Progenitor cell of endocrine pancreas (in vitro differentiated cells): ENCODE results near the gene SHISA6. TPM values are rescaled to one million over a fixed set of nuclear protein-coding genes. Genes with fewer than 3 reads are reported as not detected.

Source experiments
- DNase-seq: peaks from one replicate; pipeline ENCODE4 v3.0.0; 2021; ENCODE audit warnings: low spot score; ENCODE audit not compliant: unreplicated experiment
- H3K27ac Mint-ChIP-seq: 2 replicates; pipeline ENCODE4 v1.8.0; 2021; ENCODE audit warnings: mild to moderate bottlenecking, moderate library complexity, mixed read lengths
- H3K27me3 Mint-ChIP-seq: 2 replicates; pipeline ENCODE4 v1.8.0; 2021; ENCODE audit warnings: mixed read lengths
- H3K36me3 Mint-ChIP-seq: 2 replicates; pipeline ENCODE4 v1.8.0; 2022; ENCODE audit warnings: mixed read lengths; ENCODE audit not compliant: insufficient read depth
- H3K4me1 Mint-ChIP-seq: 2 replicates; pipeline ENCODE4 v1.8.0; 2021; ENCODE audit warnings: low read depth, mixed read lengths
- H3K4me3 Mint-ChIP-seq: 2 replicates; pipeline ENCODE4 v1.8.0; 2021; ENCODE audit warnings: low read depth, mild to moderate bottlenecking, moderate library complexity, mixed read lengths
- H3K9me3 Mint-ChIP-seq: 2 replicates; pipeline ENCODE4 v1.8.0; 2021; ENCODE audit warnings: low read depth, mixed read lengths
- total RNA-seq: library from RNA; stranded (reverse); gene quantifications from 2 replicates; pipeline ENCODE4 v1.2.1, GENCODE V29; 2021
- TF ChIP-seq, protein P1 (sequence below): fragments of 200-600 bp; sonication (generic); IDR thresholded peaks from one replicate; pipeline ENCODE4 v1.5.0; 2021; ENCODE audit warnings: antibody characterized with exemption, mild to moderate bottlenecking; ENCODE audit not compliant: unreplicated experiment

SHISA6 gene
- total RNA-seq, 1 donor from 2014 or later, result 1.0 TPM

DNA sequence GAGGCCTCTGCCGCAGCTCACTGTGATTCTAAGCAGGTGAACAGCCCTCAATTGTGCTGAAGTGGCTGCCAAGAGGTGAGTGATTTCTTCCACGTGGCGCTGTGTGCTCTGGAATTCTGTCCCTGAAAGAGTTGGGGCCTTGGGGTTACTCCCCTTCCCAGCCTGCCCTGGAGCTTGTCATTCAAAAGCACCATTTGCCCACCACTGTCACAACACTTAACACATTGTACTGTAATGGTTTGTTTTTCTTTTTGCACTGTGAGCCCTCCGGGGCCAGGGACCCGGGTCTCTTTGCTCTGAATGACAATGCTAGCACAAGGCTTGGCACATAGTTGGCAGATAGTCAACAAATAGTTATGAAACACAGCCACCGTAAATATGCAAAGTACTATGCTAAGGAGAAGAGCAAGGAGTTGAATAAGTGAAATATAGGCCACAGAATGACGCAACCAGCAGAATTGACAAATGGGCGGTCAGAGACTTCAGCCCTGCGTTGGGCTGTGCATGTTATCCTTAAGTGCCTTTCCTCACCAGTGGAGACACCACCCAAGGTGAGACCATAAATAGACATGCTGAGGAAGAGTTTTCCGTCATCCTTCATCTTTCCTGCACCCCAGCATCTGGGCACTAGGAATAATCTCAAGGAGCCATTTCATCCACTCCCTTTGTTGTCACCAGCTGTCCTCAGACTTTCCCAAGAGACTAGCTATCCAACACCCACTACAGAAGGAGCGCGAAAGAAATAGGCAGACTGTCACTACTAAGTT is 245.3 kb downstream of the SHISA6 start:
- H3K27me3 Mint-ChIP-seq, result peaks cover 11% of the 10 kb centered on the region
- no peaks in the 10 kb centered on the region for H3K4me1 Mint-ChIP-seq
- H3K36me3 Mint-ChIP-seq, result no peaks in the 10 kb centered on the region
- no peaks in the 10 kb centered on the region for H3K9me3 Mint-ChIP-seq
- no peak overlapping the region for H3K4me3 Mint-ChIP-seq
- H3K27ac Mint-ChIP-seq, result no peak overlapping the region
- TF ChIP-seq, protein P1, sequence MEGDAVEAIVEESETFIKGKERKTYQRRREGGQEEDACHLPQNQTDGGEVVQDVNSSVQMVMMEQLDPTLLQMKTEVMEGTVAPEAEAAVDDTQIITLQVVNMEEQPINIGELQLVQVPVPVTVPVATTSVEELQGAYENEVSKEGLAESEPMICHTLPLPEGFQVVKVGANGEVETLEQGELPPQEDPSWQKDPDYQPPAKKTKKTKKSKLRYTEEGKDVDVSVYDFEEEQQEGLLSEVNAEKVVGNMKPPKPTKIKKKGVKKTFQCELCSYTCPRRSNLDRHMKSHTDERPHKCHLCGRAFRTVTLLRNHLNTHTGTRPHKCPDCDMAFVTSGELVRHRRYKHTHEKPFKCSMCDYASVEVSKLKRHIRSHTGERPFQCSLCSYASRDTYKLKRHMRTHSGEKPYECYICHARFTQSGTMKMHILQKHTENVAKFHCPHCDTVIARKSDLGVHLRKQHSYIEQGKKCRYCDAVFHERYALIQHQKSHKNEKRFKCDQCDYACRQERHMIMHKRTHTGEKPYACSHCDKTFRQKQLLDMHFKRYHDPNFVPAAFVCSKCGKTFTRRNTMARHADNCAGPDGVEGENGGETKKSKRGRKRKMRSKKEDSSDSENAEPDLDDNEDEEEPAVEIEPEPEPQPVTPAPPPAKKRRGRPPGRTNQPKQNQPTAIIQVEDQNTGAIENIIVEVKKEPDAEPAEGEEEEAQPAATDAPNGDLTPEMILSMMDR, result no peak
- DNase-seq, result no peak

DNA sequence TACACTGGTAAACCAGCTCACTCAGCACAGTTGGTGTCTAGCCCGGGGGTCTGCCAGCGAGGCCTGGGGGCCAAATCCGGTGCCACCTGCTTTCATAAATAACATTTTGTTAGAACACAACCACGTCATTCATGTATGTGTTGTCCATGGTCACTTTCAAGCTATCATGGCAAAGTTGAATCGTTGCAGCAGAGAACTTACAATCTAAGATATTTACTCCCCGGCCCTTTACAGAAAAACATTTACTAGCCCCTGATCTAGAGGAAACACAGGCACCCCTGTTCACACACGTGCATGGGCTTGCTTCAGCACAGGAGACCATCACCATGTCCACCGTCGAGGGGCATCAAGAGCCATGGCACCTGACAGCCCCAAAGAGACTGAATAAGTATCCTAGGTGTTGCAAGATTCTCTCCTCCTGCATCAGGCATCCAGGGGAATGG is 245.9 kb downstream of the SHISA6 start:
- no peak overlapping the region for H3K27ac Mint-ChIP-seq

GRCh38 chr17:11487469-11487868 is 246.5 kb downstream of the SHISA6 start:
- TF ChIP-seq, protein P1, result no peak
- Mint-ChIP-seq H3K9me3 (no peaks in the 10 kb centered on the region), H3K36me3 (no peaks in the 10 kb centered on the region), H3K4me3 (no peak overlapping the region), H3K4me1 (no peaks in the 10 kb centered on the region), H3K27ac (no peak overlapping the region), H3K27me3 (peaks cover 11% of the 10 kb centered on the region)
- DNase-seq, result no peak

More for the DNA sequence above, 245.9 kb downstream of the SHISA6 start:
- H3K4me1 Mint-ChIP-seq, result no peaks in the 10 kb centered on the region
- H3K9me3 Mint-ChIP-seq, result no peaks in the 10 kb centered on the region
- TF ChIP-seq, protein P1, result no peak
- no peaks in the 10 kb centered on the region for H3K36me3 Mint-ChIP-seq
- H3K27me3 Mint-ChIP-seq, result peaks cover 11% of the 10 kb centered on the region
- DNase-seq, result no peak
- H3K4me3 Mint-ChIP-seq, result no peak overlapping the region

DNA sequence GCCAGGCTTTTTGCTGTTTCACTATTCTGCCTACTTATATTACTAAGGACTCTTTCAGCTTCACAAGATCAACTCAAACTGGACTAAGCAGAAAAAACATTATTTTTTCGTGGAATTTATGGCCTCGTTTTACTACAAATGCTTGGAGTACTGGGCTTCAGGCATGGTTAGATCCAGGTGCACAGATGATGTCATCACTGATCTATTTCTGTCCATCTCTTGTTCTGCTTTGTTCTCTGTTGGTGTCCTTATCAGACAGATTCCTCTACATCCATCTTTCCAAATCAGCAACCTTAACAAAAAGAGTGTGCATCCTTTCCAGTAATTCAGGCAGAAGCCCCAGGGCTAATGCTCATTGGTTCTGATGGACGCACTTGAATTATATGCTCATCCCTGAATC is 247.4 kb downstream of the SHISA6 start:
- TF ChIP-seq, protein P1, result no peak
- Mint-ChIP-seq H3K4me3 (no peak overlapping the region), H3K4me1 (no peaks in the 10 kb centered on the region), H3K36me3 (no peaks in the 10 kb centered on the region), H3K9me3 (no peaks in the 10 kb centered on the region), H3K27ac (no peak overlapping the region), H3K27me3 (peaks cover 11% of the 10 kb centered on the region)
- no peak for DNase-seq

- no peaks in the 10 kb centered on the region for H3K36me3 Mint-ChIP-seq
- H3K4me3 Mint-ChIP-seq, result no peak overlapping the region
These were observed 249.2 kb downstream of the SHISA6 start for GRCh38 chr17:11490171-11490755.

More at GRCh38 chr17:11490171-11490755, 249.2 kb downstream of the SHISA6 start:
- TF ChIP-seq, protein P1, result no peak
- DNase-seq, result no peak
- H3K27ac Mint-ChIP-seq, result no peak overlapping the region
- H3K9me3 Mint-ChIP-seq, result no peaks in the 10 kb centered on the region
- H3K4me1 Mint-ChIP-seq, result no peaks in the 10 kb centered on the region
- peaks cover 10% of the 10 kb centered on the region for H3K27me3 Mint-ChIP-seq
